Stomach (tissue), 9 donors: ENCODE data around the gene CD96. TPM values are rescaled to one million over a fixed set of nuclear protein-coding genes. Genes with fewer than 3 reads are reported as not detected.

ENCODE experiments used
- DNase-seq, 2 donors: peaks; one replicate each; pipeline versions ENCODE4 v3.0.0 to v3.0.0-alpha.2; 2013 to 2019
- H3K27ac ChIP-seq, 5 donors: fragments of 200-600 bp in 4 of 5; sonication (generic) in 4 of 5; one replicate each; pipeline ENCODE4 v1.5.1; 2013 to 2019; ENCODE audit warnings: mild to moderate bottlenecking in 1 of 5, moderate library complexity in 1 of 5
- H3K27me3 ChIP-seq, 3 donors: fragments of 200-600 bp; sonication (generic); one replicate each; pipeline ENCODE4 v1.5.1; 2017 to 2019; ENCODE audit warnings: mixed run types in 1 of 3
- H3K36me3 ChIP-seq, 4 donors: fragments of 200-600 bp; sonication (generic); 1 replicate in 3 of 4; 2 replicates in 1 of 4; pipeline ENCODE4 v1.5.1; 2016 to 2019
- H3K4me1 ChIP-seq, 4 donors: fragments of 200-600 bp; sonication (generic); one replicate each; pipeline ENCODE4 v1.5.1; 2016 to 2019
- H3K4me3 ChIP-seq, 4 donors: fragments of 200-600 bp; sonication (generic) in 3 of 4; one replicate each; pipeline ENCODE4 v1.5.1; 2016 to 2019; ENCODE audit warnings: mild to moderate bottlenecking in 1 of 4
- H3K9me3 ChIP-seq, 4 donors: fragments of 200-600 bp; sonication (generic); one replicate each; pipeline ENCODE4 v1.5.1; 2016 to 2019
- EP300 ChIP-seq: sonication (generic); formaldehyde crosslinking; IDR thresholded peaks from one replicate; pipeline ENCODE4 v1.6.1; 2017; ENCODE audit warnings: antibody characterized with exemption
- POLR2A ChIP-seq, 4 donors: fragments of 450-650 bp; IDR thresholded peaks; one replicate each; pipeline ENCODE4 v1.6.1; 2016; ENCODE audit warnings: antibody characterized with exemption in 4 of 4, control low read depth in 2 of 4, mild to moderate bottlenecking in 1 of 4, moderate library complexity in 1 of 4
- POLR2AphosphoS5 ChIP-seq, 3 donors: sonication (generic); formaldehyde crosslinking; IDR thresholded peaks; one replicate each; pipeline ENCODE4 v1.6.1; 2016; ENCODE audit warnings: antibody characterized with exemption in 3 of 3
- WGBS, 5 donors: extraction: QIAGEN DNeasy Blood & Tissue Kit in 3 of 5; methylation state at CpG; one replicate each; pipeline versions ENCODE4 v1.1.5 to v1.1.7; 2013 to 2018; 5-methylcytosine and 5-hydroxymethylcytosine counted together
- intact Hi-C: fragments of 100-400 bp; cut with DNase I; formaldehyde crosslinking; loops from one replicate; pipeline ENCODE4 v1.15.1; 2023; ENCODE audit warnings: low total_unique reads
- polyA plus RNA-seq, 3 donors: library from polyadenylated mRNA; stranded (reverse); fragments of 200-250 nt; gene quantifications; one replicate each; pipeline ENCODE4 v1.2.3, GENCODE V29; 2013
- total RNA-seq, 5 donors: library from RNA; depleted of rRNA; stranded (reverse); fragments of >200 nt; gene quantifications; one replicate each; pipeline versions ENCODE4 v1.1.0 to v1.2.3, GENCODE V29; 2014 to 2016
- TF ChIP-seq, protein P1 (sequence below), 7 experiments: fragments of 450-650 bp in 4 of 7; fragments of 200-600 bp in 3 of 7; sonication (generic) in 3 of 7; IDR thresholded peaks; one replicate each; pipeline ENCODE4 v1.5.1; 2016 to 2019; ENCODE audit warnings: antibody characterized with exemption in 7 of 7, control low read depth in 2 of 7, mild to moderate bottlenecking in 1 of 7
- donor health status: healthy with polysubstance abuse.
- donor health status: Bipolar disorder and iron deficiency.
- donor health status: healthy.

CD96 gene
- total and polyA plus RNA-seq, 8 donors: 0.19 to 57.2 (median 5.7) TPM

- WGBS, 5 donors: 78 to 88% (median 86%) methylated on average over 4 of the region's 4 CpGs
- intact Hi-C loops: no loop called here
These were observed 54.3 kb downstream of the CD96 start for GRCh38 chr3:111596328-111596727.

DNA sequence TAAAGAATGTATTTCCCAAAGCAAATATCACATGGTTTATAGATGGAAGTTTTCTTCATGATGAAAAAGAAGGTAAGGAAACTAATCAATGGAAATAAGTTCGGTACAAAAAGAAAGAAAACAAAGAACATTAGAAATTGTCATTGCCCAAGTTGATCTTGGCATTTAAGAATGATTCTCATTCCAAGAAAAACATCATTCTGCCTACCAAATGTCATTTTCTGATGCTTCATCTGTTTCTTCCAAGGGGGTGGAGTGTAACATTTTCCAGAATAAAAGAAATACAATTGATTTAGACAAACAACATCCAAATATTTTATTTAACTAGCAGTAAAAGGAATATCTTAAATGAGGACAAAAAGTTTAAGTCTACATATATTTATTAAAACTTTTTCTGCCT lies 56.1 kb downstream of the CD96 start:
- Histone ChIP-seq H3K9me3 (no peaks in the 10 kb centered on the region), H3K27ac (no peak overlapping the region), H3K36me3 (no peaks in the 10 kb centered on the region), H3K4me1 (peaks cover 0 to 2% (median 0%) of the 10 kb centered on the region in 4 donors), H3K27me3 (no peaks in the 10 kb centered on the region), H3K4me3 (no peak overlapping the region)
- intact Hi-C loops: no loop called here
- TF ChIP-seq, protein P1, sequence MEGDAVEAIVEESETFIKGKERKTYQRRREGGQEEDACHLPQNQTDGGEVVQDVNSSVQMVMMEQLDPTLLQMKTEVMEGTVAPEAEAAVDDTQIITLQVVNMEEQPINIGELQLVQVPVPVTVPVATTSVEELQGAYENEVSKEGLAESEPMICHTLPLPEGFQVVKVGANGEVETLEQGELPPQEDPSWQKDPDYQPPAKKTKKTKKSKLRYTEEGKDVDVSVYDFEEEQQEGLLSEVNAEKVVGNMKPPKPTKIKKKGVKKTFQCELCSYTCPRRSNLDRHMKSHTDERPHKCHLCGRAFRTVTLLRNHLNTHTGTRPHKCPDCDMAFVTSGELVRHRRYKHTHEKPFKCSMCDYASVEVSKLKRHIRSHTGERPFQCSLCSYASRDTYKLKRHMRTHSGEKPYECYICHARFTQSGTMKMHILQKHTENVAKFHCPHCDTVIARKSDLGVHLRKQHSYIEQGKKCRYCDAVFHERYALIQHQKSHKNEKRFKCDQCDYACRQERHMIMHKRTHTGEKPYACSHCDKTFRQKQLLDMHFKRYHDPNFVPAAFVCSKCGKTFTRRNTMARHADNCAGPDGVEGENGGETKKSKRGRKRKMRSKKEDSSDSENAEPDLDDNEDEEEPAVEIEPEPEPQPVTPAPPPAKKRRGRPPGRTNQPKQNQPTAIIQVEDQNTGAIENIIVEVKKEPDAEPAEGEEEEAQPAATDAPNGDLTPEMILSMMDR (IDR thresholded peaks at IDR 0.05): no peak
- TF ChIP-seq EP300 (no peak), POLR2AphosphoS5 (IDR thresholded peaks at IDR 0.05) (no peak), POLR2A (IDR thresholded peaks at IDR 0.05) (no peak)
- 55 to 69% (median 66%) methylated on average over 1 of the region's 1 CpG for WGBS, 5 donors
- no peak for DNase-seq

More at GRCh38 chr3:111596328-111596727, 54.3 kb downstream of the CD96 start:
- Histone ChIP-seq H3K9me3 (no peaks in the 10 kb centered on the region), H3K4me1 (peaks cover 0 to 6% (median 0%) of the 10 kb centered on the region in 4 donors), H3K27me3 (no peaks in the 10 kb centered on the region), H3K4me3 (no peak overlapping the region), H3K36me3 (no peaks in the 10 kb centered on the region), H3K27ac (no peak overlapping the region)
- no peak for DNase-seq
- TF ChIP-seq POLR2AphosphoS5 (IDR thresholded peaks at IDR 0.05) (no peak), POLR2A (IDR thresholded peaks at IDR 0.05) (no peak), EP300 (no peak)
- TF ChIP-seq, protein P1 (IDR thresholded peaks at IDR 0.05): no peak

- 70 to 88% (median 82%) methylated on average over 2 of the region's 2 CpGs for WGBS, 5 donors
- Histone ChIP-seq H3K4me3 (no peak overlapping the region), H3K4me1 (no peaks in the 10 kb centered on the region), H3K27me3 (no peaks in the 10 kb centered on the region), H3K27ac (no peak overlapping the region), H3K9me3 (no peaks in the 10 kb centered on the region), H3K36me3 (no peaks in the 10 kb centered on the region)
- TF ChIP-seq EP300 (no peak), POLR2A (IDR thresholded peaks at IDR 0.05) (no peak), POLR2AphosphoS5 (IDR thresholded peaks at IDR 0.05) (no peak)
- TF ChIP-seq, protein P1 (IDR thresholded peaks at IDR 0.05): no peak
- no peak for DNase-seq
- intact Hi-C loops: no loop called here
These were observed 56.6 kb downstream of the CD96 start for GRCh38 chr3:111598552-111598951.

DNA sequence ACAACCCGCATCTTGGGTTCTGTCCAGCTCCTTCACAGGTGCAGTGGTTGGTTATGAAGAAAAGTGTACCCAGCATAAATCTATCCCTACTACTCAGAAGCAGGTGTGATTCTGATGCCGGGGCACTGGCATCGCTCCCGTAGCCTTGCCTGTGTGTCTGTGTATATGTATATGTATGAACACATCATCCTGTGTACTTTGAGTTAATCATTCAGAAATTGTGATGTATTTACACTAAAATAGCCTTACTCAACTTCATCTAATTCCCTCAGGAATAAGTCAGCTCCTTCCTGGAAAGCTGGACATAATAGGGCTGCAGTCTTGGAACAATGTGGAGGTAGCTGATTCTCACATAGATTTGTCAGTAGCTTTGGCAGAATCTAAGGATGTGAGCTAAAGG lies 59.8 kb downstream of the CD96 start:
- no peak for DNase-seq
- no peaks in the 10 kb centered on the region for H3K27me3 ChIP-seq
- intact Hi-C loops: no loop called here
- no peaks in the 10 kb centered on the region for H3K4me1 ChIP-seq
- no peaks in the 10 kb centered on the region for H3K9me3 ChIP-seq
- no peak overlapping the region for H3K4me3 ChIP-seq
- H3K36me3 ChIP-seq: no peaks in the 10 kb centered on the region
- 26 to 70% (median 46%) methylated on average over 4 of the region's 4 CpGs for WGBS, 5 donors
- H3K27ac ChIP-seq: no peak overlapping the region
- no peak for TF ChIP-seq POLR2AphosphoS5 (IDR thresholded peaks at IDR 0.05)
- no peak for TF ChIP-seq EP300
- no peak for TF ChIP-seq POLR2A (IDR thresholded peaks at IDR 0.05)
- TF ChIP-seq, protein P1 (IDR thresholded peaks at IDR 0.05): no peak
